Activated naive CD4-positive, alpha-beta T cell treated with anti-CD3 and anti-CD28 coated beads for 36 hours (primary cell): ENCODE data around the gene ELF1. TPM values are rescaled to one million over a fixed set of nuclear protein-coding genes. Genes with fewer than 3 reads are reported as not detected.
A peak's percentile ranks its signal among the peaks of the same experiment; 100 is the strongest.
"Not testable (repeated sequence)": the region's sequence is repeated elsewhere in the genome, so short reads cannot be mapped to it uniquely, and the experiment has no call there.

Source experiments
- CTCF ChIA-PET: fragments of 350-600 bp; sonication (Branson Sonifier 250); formaldehyde crosslinking; loops from one replicate; lab custom pipeline; 2021; ENCODE audit warnings: antibody characterized with exemption; lab: Charles Lee
- DNase-seq: peaks from one replicate; pipeline ENCODE4 v3.0.0-alpha.2; 2020
- H3K27ac Mint-ChIP-seq: one replicate; pipeline ENCODE4 v1.8.0; 2021; ENCODE audit warnings: mild to moderate bottlenecking, mixed read lengths
- H3K27me3 Mint-ChIP-seq: one replicate; pipeline ENCODE4 v1.8.0; 2021; ENCODE audit warnings: low read depth, mixed read lengths
- H3K36me3 Mint-ChIP-seq: one replicate; pipeline ENCODE4 v1.8.0; 2021; ENCODE audit warnings: low read depth, mixed read lengths
- H3K4me1 Mint-ChIP-seq: one replicate; pipeline ENCODE4 v1.8.0; 2021; ENCODE audit warnings: low read depth, mixed read lengths
- H3K4me3 Mint-ChIP-seq: one replicate; pipeline ENCODE4 v1.8.0; 2021; ENCODE audit warnings: mild to moderate bottlenecking, moderate library complexity, mixed read lengths
- H3K9me3 Mint-ChIP-seq: one replicate; pipeline ENCODE4 v1.8.0; 2021; ENCODE audit warnings: mixed read lengths
- intact Hi-C: fragments of 100-400 bp; cut with micrococcal nuclease; formaldehyde crosslinking; loops from one replicate; pipeline ENCODE4 v1.15.1; 2023
- total RNA-seq, 2 experiments: library from RNA; stranded (reverse); gene quantifications; one replicate each; pipeline ENCODE4 v1.2.3, GENCODE V29; 2021

ELF1 gene
- total RNA-seq, 2 experiments from 2014 or later, result 61.7 to 62.3 TPM

GRCh38 chr13:40928980-40929379, 90.1 kb downstream of the ELF1 start:
- DNase-seq, result no peak
- Mint-ChIP-seq H3K4me3 (no peak overlapping the region), H3K36me3 (peaks cover 19% of the 10 kb centered on the region), H3K4me1 (peaks cover 22% of the 10 kb centered on the region), H3K27ac (peak overlapping the region; percentile 50), H3K27me3 (no peaks in the 10 kb centered on the region), H3K9me3 (no peaks in the 10 kb centered on the region)
- intact Hi-C loops, result no loop called here
- CTCF ChIA-PET, result interaction anchor here (0.6 to 1.5 kb wide), 7 partner anchors 10 to 1060 kb away, joined by 3 to 4 read pairs (median 4); no protein-coding TSS in a partner anchor

GRCh38 chr13:40927929-40928328, 91.2 kb downstream of the ELF1 start:
- Mint-ChIP-seq H3K4me1 (peaks cover 13% of the 10 kb centered on the region), H3K4me3 (no peak overlapping the region), H3K27ac (no peak overlapping the region), H3K9me3 (no peaks in the 10 kb centered on the region), H3K36me3 (peaks cover 11% of the 10 kb centered on the region), H3K27me3 (no peaks in the 10 kb centered on the region)
- intact Hi-C loops, result no loop called here
- CTCF ChIA-PET, result interaction anchor here (0.6 to 1.0 kb wide), 3 partner anchors 13 to 164 kb away, joined by 3 to 7 read pairs (median 4); no protein-coding TSS in a partner anchor
- DNase-seq, result no peak

GRCh38 chr13:40923867-40924266, 95.2 kb downstream of the ELF1 start:
- Mint-ChIP-seq H3K4me1 (peaks cover 17% of the 10 kb centered on the region), H3K9me3 (no peaks in the 10 kb centered on the region), H3K4me3 (no peak overlapping the region), H3K27me3 (no peaks in the 10 kb centered on the region), H3K36me3 (peaks cover 5% of the 10 kb centered on the region), H3K27ac (no peak overlapping the region)
- DNase-seq, result no peak
- intact Hi-C loops, result no loop called here
- CTCF ChIA-PET, result no interaction called here

- Mint-ChIP-seq H3K4me1 (peaks cover 15% of the 10 kb centered on the region), H3K4me3 (peak overlapping the region; percentile 54), H3K27ac (peak overlapping the region; percentile 61), H3K36me3 (peaks cover 3% of the 10 kb centered on the region), H3K27me3 (no peaks in the 10 kb centered on the region), H3K9me3 (no peaks in the 10 kb centered on the region)
- no peak for DNase-seq
- intact Hi-C loops, result no loop called here
- CTCF ChIA-PET, result interaction anchor here (0.6 to 2.4 kb wide), 10 partner anchors 11 to 162 kb away, joined by 3 to 10 read pairs (median 5); partner anchors contain the start of gene SLC25A15
Observed at GRCh38 chr13:40922437-40923040, 96.6 kb downstream of the ELF1 start.

GRCh38 chr13:40920826-40921225, 98.3 kb downstream of the ELF1 start:
- CTCF ChIA-PET, result interaction anchor here (0.6 to 2.4 kb wide), 12 partner anchors 12 to 143 kb away, joined by 3 to 10 read pairs (median 5); partner anchors contain the start of gene SLC25A15
- H3K9me3 Mint-ChIP-seq, result no peaks in the 10 kb centered on the region
- peak overlapping the region; percentile 93 for H3K27ac Mint-ChIP-seq
- peaks cover 3% of the 10 kb centered on the region for H3K36me3 Mint-ChIP-seq
- no peak for DNase-seq
- peak overlapping the region; percentile 96 for H3K4me3 Mint-ChIP-seq
- H3K4me1 Mint-ChIP-seq, result peaks cover 25% of the 10 kb centered on the region
- intact Hi-C loops, result loop anchor here (1.0 to 2.0 kb wide), 8 partner anchors 54 to 342 kb away; partner anchors contain the start of genes KBTBD6, KBTBD7, MRPS31 and MTRF1
- no peaks in the 10 kb centered on the region for H3K27me3 Mint-ChIP-seq

- not testable (repeated sequence) for H3K4me3 Mint-ChIP-seq, DNase-seq, H3K9me3 Mint-ChIP-seq, H3K27me3 Mint-ChIP-seq, H3K36me3 Mint-ChIP-seq, H3K27ac Mint-ChIP-seq
- intact Hi-C loops, result loop anchor here (2.0 kb wide), 2 partner anchors 55 to 143 kb away; no protein-coding TSS in a partner anchor
- H3K4me1 Mint-ChIP-seq, result peaks cover 29% of the 10 kb centered on the region
- CTCF ChIA-PET, result interaction anchor here (0.6 to 1.6 kb wide), 4 partner anchors 28 to 130 kb away, joined by 3 to 5 read pairs (median 3); no protein-coding TSS in a partner anchor
Observed at GRCh38 chr13:40919901-40920300, 99.2 kb downstream of the ELF1 start.

- intact Hi-C loops, result no loop called here
- Mint-ChIP-seq H3K27me3 (no peaks in the 10 kb centered on the region), H3K4me3 (no peak overlapping the region), H3K36me3 (peaks cover 3% of the 10 kb centered on the region), H3K4me1 (peaks cover 28% of the 10 kb centered on the region), H3K27ac (no peak overlapping the region), H3K9me3 (no peaks in the 10 kb centered on the region)
- CTCF ChIA-PET, result no interaction called here
- DNase-seq, result no peak
Observed at GRCh38 chr13:40916207-40916998, 102.7 kb downstream of the ELF1 start.

- H3K27ac Mint-ChIP-seq, H3K9me3 Mint-ChIP-seq, intact Hi-C loops, H3K27me3 Mint-ChIP-seq, H3K4me3 Mint-ChIP-seq, DNase-seq, H3K36me3 Mint-ChIP-seq: not testable (repeated sequence)
- CTCF ChIA-PET, result interaction anchor here (0.6 kb wide), 1 partner anchor 14 kb away, joined by 7 read pairs; no protein-coding TSS in a partner anchor
- H3K4me1 Mint-ChIP-seq, result peaks cover 34% of the 10 kb centered on the region
Observed at GRCh38 chr13:40914863-40915262, 104.3 kb downstream of the ELF1 start.

- Mint-ChIP-seq H3K4me1 (peaks cover 29% of the 10 kb centered on the region), H3K27me3 (no peaks in the 10 kb centered on the region), H3K27ac (no peak overlapping the region), H3K36me3 (peaks cover 1% of the 10 kb centered on the region), H3K9me3 (no peaks in the 10 kb centered on the region), H3K4me3 (no peak overlapping the region)
- intact Hi-C loops, result no loop called here
- CTCF ChIA-PET, result no interaction called here
- DNase-seq, result no peak
Observed at GRCh38 chr13:40911341-40911740, 107.8 kb downstream of the ELF1 start.

GRCh38 chr13:40910324-40911050, 108.6 kb downstream of the ELF1 start:
- peak; percentile 47 for DNase-seq
- CTCF ChIA-PET, result no interaction called here
- Mint-ChIP-seq H3K36me3 (peaks cover 1% of the 10 kb centered on the region), H3K27me3 (no peaks in the 10 kb centered on the region), H3K27ac (no peak overlapping the region), H3K4me3 (no peak overlapping the region), H3K4me1 (peaks cover 26% of the 10 kb centered on the region), H3K9me3 (no peaks in the 10 kb centered on the region)
- intact Hi-C loops, result no loop called here

GRCh38 chr13:40909541-40910200, 109.4 kb downstream of the ELF1 start:
- H3K27ac Mint-ChIP-seq, H3K36me3 Mint-ChIP-seq, intact Hi-C loops, H3K27me3 Mint-ChIP-seq, H3K9me3 Mint-ChIP-seq, H3K4me3 Mint-ChIP-seq, DNase-seq: not testable (repeated sequence)
- CTCF ChIA-PET, result interaction anchor here (0.6 kb wide), 1 partner anchor 37 kb away, joined by 3 read pairs; no protein-coding TSS in a partner anchor
- H3K4me1 Mint-ChIP-seq, result peaks cover 19% of the 10 kb centered on the region
